ENCODE results near the gene BSCL2. TPM values are rescaled to one million over a fixed set of nuclear protein-coding genes. Genes with fewer than 3 reads are reported as not detected.

The BSCL2 gene
- total RNA-seq, 1 experiment from 2014 or later = 82.1 TPM

DNA sequence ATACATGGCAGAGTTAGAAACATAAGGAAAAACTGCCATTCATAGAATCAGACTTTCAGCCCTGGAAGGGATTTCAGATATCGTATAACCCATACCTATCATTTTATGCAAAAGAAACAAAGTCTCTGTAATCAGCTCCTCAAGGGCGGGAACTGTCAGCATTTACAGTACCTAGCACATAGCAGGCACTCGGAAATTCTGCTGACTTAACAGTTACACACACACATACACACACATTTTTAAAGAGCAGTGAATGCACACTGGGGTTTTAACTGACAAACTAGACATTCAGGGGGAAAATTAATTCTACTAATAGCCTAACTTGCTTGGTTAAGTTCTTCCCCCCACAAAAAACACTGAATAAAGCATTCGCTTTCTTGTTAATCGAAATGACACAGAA, 9.0 kb upstream of the BSCL2 start:
- Histone ChIP-seq H3K4me3 (ENCODE audit: low read depth in 2 of 2, low read length in 2 of 2) (no peak overlapping the region), H3K27me3 (ENCODE audit: control insufficient read depth, insufficient read depth, low read length) (no peaks in the 10 kb centered on the region), H3K36me3 (ENCODE audit: control insufficient read depth, insufficient read depth, low read length) (peaks cover 41% of the 10 kb centered on the region), H3K4me1 (ENCODE audit: control insufficient read depth, insufficient read depth, low read length) (peaks cover 4% of the 10 kb centered on the region; the same call in 1 of the 2 replicates), H3K27ac (ENCODE audit: low read length) (no peak overlapping the region), H3K9me3 (ENCODE audit: control insufficient read depth, insufficient read depth, low read depth, low read length) (no peaks in the 10 kb centered on the region)
- ChIA-PET POLR2A (interaction anchor here (0.7 kb wide), 1 partner anchor 356 kb away, joined by 3 read pairs; no protein-coding TSS in a partner anchor), CTCF (no interaction called here)
- in situ Hi-C loops (cut with HindIII; ENCODE audit: low pct_unique_long_range_greater_than_20kb, low sequenced_read_pairs) = no loop called here
- intact Hi-C loops (cut with micrococcal nuclease; ENCODE audit: unreplicated experiment) = no loop called here
- ATAC-seq (no peak), DNase-seq (ENCODE audit: low read depth, low spot score) (no peak)
- BruUV-seq (replicated peaks) = no TSS peak
- TF ChIP-seq POLR2AphosphoS5 (IDR thresholded peaks at IDR 0.05; ENCODE audit: low read depth, low read length) = no peak
- no peak for TF ChIP-seq TCF7L2 (IDR thresholded peaks at IDR 0.05; ENCODE audit: low read depth, low read length)
- TF ChIP-seq, protein P1, sequence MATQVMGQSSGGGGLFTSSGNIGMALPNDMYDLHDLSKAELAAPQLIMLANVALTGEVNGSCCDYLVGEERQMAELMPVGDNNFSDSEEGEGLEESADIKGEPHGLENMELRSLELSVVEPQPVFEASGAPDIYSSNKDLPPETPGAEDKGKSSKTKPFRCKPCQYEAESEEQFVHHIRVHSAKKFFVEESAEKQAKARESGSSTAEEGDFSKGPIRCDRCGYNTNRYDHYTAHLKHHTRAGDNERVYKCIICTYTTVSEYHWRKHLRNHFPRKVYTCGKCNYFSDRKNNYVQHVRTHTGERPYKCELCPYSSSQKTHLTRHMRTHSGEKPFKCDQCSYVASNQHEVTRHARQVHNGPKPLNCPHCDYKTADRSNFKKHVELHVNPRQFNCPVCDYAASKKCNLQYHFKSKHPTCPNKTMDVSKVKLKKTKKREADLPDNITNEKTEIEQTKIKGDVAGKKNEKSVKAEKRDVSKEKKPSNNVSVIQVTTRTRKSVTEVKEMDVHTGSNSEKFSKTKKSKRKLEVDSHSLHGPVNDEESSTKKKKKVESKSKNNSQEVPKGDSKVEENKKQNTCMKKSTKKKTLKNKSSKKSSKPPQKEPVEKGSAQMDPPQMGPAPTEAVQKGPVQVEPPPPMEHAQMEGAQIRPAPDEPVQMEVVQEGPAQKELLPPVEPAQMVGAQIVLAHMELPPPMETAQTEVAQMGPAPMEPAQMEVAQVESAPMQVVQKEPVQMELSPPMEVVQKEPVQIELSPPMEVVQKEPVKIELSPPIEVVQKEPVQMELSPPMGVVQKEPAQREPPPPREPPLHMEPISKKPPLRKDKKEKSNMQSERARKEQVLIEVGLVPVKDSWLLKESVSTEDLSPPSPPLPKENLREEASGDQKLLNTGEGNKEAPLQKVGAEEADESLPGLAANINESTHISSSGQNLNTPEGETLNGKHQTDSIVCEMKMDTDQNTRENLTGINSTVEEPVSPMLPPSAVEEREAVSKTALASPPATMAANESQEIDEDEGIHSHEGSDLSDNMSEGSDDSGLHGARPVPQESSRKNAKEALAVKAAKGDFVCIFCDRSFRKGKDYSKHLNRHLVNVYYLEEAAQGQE (IDR thresholded peaks at IDR 0.05; ENCODE audit: insufficient read depth in 1 of 2, low read depth in 2 of 2, low read length in 1 of 2) = no peak
- no peak for TF ChIP-seq SIN3A (IDR thresholded peaks at IDR 0.05; ENCODE audit: borderline replicate concordance, insufficient read depth, low read depth, low read length)
- TF ChIP-seq, protein P2, sequence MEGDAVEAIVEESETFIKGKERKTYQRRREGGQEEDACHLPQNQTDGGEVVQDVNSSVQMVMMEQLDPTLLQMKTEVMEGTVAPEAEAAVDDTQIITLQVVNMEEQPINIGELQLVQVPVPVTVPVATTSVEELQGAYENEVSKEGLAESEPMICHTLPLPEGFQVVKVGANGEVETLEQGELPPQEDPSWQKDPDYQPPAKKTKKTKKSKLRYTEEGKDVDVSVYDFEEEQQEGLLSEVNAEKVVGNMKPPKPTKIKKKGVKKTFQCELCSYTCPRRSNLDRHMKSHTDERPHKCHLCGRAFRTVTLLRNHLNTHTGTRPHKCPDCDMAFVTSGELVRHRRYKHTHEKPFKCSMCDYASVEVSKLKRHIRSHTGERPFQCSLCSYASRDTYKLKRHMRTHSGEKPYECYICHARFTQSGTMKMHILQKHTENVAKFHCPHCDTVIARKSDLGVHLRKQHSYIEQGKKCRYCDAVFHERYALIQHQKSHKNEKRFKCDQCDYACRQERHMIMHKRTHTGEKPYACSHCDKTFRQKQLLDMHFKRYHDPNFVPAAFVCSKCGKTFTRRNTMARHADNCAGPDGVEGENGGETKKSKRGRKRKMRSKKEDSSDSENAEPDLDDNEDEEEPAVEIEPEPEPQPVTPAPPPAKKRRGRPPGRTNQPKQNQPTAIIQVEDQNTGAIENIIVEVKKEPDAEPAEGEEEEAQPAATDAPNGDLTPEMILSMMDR (IDR thresholded peaks at IDR 0.05) = no peak

DNA sequence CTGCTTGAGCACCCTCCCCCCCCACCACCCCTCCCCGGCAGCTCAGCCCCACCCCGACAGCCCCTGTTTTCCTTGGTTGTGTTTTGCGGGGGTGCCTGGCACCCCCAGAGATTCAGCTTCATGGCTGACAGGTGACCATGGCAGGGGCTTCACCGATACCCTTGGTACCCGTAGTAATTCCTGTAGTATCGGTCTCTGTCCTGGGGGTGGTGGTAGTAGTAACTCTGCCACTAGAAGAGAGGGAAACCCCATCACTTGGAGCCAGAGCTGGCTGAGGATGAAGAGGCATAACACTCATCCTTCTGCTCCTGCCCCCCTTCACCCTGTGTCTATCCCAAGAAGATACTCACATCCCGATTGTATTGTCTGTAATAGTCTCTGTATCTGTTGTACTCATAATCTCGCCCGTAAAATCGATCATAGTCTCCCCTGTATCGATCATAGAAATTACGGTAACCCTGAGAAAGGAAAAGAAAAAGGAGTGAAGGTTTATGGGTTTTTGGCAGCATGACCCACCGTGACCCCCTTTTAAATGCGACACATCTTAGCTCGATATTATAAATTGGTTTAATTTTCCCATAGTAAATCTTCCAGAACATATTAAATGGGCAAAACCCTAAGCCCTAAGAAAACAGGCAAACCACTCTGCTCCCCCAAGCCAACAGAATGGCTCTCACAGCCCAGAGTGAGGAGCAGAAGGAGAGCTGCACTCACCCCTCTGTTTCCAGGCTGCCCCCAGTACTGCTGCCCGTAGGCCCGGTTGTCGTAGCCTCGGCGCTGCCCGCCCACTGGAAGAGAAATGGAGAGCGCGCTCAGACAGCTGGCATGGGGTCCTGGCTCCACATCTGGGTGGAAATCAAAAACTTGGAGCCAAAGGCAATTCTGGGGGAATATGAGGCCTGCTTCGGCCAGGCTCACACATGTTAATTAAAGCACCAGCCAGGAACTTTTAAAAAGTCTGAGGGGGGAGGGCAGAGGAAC, 8.2 kb upstream of the BSCL2 start:
- DNase-seq (ENCODE audit: low read depth, low spot score) = no peak
- intact Hi-C loops (cut with micrococcal nuclease; ENCODE audit: unreplicated experiment) (no loop called here), in situ Hi-C loops (cut with HindIII; ENCODE audit: low pct_unique_long_range_greater_than_20kb, low sequenced_read_pairs) (no loop called here)
- ChIA-PET CTCF (no interaction called here), POLR2A (interaction anchor here (0.6 to 0.7 kb wide), 4 partner anchors 46 to 1137 kb away, joined by 3 to 4 read pairs (median 4); no protein-coding TSS in a partner anchor)
- H3K27ac ChIP-seq (ENCODE audit: low read length) = no peak overlapping the region
- peaks cover 37% of the 10 kb centered on the region for H3K36me3 ChIP-seq (ENCODE audit: control insufficient read depth, insufficient read depth, low read length)
- H3K27me3 ChIP-seq (ENCODE audit: control insufficient read depth, insufficient read depth, low read length) = no peaks in the 10 kb centered on the region
- ATAC-seq = no peak
- TF ChIP-seq TCF7L2 (IDR thresholded peaks at IDR 0.05; ENCODE audit: low read depth, low read length) (no peak), POLR2AphosphoS5 (IDR thresholded peaks at IDR 0.05; ENCODE audit: low read depth, low read length) (no peak), SIN3A (IDR thresholded peaks at IDR 0.05; ENCODE audit: borderline replicate concordance, insufficient read depth, low read depth, low read length) (no peak)
- TF ChIP-seq, protein P2 (IDR thresholded peaks at IDR 0.05) = no peak
- TF ChIP-seq, protein P1 (IDR thresholded peaks at IDR 0.05; ENCODE audit: insufficient read depth in 1 of 2, low read depth in 2 of 2, low read length in 1 of 2) = no peak
- H3K4me3 ChIP-seq (ENCODE audit: low read depth in 2 of 2, low read length in 2 of 2) = no peak overlapping the region
- BruUV-seq (replicated peaks) = no TSS peak
- H3K9me3 ChIP-seq (ENCODE audit: control insufficient read depth, insufficient read depth, low read depth, low read length) = no peaks in the 10 kb centered on the region
- H3K4me1 ChIP-seq (ENCODE audit: control insufficient read depth, insufficient read depth, low read length) = peaks cover 4% of the 10 kb centered on the region; the same call in 1 of the 2 replicates

All from Panc1 (cell line).